ENCODE results near the gene SEMA4D. TPM values are rescaled to one million over a fixed set of nuclear protein-coding genes. Genes with fewer than 3 reads are reported as not detected.

The SEMA4D gene
- polyA plus RNA-seq, 1 donor from 2014 or later, result 34.0 TPM

DNA sequence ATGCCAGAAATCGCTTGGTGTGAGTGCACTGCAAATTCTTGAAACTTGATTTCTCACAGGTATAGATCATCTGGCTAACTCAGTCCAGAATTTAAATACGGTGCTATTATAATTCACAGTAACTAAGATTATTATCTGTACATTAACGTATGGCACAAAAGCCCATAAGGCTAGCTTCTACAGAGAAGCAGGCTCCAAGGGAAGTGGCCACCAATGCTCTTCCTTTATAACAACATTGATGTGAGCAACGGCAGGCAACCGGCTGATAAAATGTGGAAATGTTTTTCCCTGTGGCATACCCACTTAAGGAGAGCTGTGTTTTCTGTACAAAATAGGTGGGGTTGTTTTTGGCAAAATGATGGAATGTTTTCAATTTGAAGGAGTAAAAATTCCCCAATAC is 35.7 kb downstream of the SEMA4D start:
- Histone ChIP-seq H4K20me1 (ENCODE audit: insufficient read depth) (no peaks in the 10 kb centered on the region), H3K79me2 (replicated peaks; ENCODE audit: insufficient read depth, low read length) (peaks cover 59% of the 10 kb centered on the region), H3K27ac (ENCODE audit: low read length) (no peak overlapping the region), H3K27me3 (ENCODE audit: insufficient read depth, low read depth, low read length) (no peaks in the 10 kb centered on the region), H3K4me3 (ENCODE audit: low read length) (no peak overlapping the region), H3F3A (ENCODE audit: insufficient read depth, low read length, poor library complexity, severe bottlenecking) (no peaks in the 10 kb centered on the region), H3K9me2 (ENCODE audit: insufficient read depth, low read length) (no peaks in the 10 kb centered on the region), H3K9ac (ENCODE audit: low read length) (no peak overlapping the region), H3K9me3 (ENCODE audit: low read length) (no peaks in the 10 kb centered on the region), H2AFZ (ENCODE audit: low read depth, low read length) (no peak overlapping the region), H3K36me3 (ENCODE audit: insufficient read depth, low read length) (no peaks in the 10 kb centered on the region), H3K4me2 (ENCODE audit: low read length) (no peak overlapping the region)
- no peak for TF ChIP-seq EP300 (conservative IDR thresholded peaks at IDR 0.05; ENCODE audit: poor library complexity, severe bottlenecking)
- no peak for TF ChIP-seq TAF1 (IDR thresholded peaks at IDR 0.05; ENCODE audit: low read depth)
- no peak for TF ChIP-seq POLR2AphosphoS5 (IDR thresholded peaks at IDR 0.05)
- no peak for TF ChIP-seq SMC3 (conservative IDR thresholded peaks at IDR 0.05; ENCODE audit: poor library complexity)
- no peak for TF ChIP-seq RAD21 (conservative IDR thresholded peaks at IDR 0.05)
- TF ChIP-seq, protein P1, sequence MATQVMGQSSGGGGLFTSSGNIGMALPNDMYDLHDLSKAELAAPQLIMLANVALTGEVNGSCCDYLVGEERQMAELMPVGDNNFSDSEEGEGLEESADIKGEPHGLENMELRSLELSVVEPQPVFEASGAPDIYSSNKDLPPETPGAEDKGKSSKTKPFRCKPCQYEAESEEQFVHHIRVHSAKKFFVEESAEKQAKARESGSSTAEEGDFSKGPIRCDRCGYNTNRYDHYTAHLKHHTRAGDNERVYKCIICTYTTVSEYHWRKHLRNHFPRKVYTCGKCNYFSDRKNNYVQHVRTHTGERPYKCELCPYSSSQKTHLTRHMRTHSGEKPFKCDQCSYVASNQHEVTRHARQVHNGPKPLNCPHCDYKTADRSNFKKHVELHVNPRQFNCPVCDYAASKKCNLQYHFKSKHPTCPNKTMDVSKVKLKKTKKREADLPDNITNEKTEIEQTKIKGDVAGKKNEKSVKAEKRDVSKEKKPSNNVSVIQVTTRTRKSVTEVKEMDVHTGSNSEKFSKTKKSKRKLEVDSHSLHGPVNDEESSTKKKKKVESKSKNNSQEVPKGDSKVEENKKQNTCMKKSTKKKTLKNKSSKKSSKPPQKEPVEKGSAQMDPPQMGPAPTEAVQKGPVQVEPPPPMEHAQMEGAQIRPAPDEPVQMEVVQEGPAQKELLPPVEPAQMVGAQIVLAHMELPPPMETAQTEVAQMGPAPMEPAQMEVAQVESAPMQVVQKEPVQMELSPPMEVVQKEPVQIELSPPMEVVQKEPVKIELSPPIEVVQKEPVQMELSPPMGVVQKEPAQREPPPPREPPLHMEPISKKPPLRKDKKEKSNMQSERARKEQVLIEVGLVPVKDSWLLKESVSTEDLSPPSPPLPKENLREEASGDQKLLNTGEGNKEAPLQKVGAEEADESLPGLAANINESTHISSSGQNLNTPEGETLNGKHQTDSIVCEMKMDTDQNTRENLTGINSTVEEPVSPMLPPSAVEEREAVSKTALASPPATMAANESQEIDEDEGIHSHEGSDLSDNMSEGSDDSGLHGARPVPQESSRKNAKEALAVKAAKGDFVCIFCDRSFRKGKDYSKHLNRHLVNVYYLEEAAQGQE (IDR thresholded peaks at IDR 0.05; ENCODE audit: borderline replicate concordance), result no peak
- no peak for TF ChIP-seq MXI1 (conservative IDR thresholded peaks at IDR 0.05; ENCODE audit: poor library complexity, severe bottlenecking)
- TF ChIP-seq EZH2 (IDR thresholded peaks at IDR 0.05; ENCODE audit: borderline replicate concordance, insufficient read depth, low read length, poor library complexity, severe bottlenecking), result no peak
- TF ChIP-seq, protein P2, sequence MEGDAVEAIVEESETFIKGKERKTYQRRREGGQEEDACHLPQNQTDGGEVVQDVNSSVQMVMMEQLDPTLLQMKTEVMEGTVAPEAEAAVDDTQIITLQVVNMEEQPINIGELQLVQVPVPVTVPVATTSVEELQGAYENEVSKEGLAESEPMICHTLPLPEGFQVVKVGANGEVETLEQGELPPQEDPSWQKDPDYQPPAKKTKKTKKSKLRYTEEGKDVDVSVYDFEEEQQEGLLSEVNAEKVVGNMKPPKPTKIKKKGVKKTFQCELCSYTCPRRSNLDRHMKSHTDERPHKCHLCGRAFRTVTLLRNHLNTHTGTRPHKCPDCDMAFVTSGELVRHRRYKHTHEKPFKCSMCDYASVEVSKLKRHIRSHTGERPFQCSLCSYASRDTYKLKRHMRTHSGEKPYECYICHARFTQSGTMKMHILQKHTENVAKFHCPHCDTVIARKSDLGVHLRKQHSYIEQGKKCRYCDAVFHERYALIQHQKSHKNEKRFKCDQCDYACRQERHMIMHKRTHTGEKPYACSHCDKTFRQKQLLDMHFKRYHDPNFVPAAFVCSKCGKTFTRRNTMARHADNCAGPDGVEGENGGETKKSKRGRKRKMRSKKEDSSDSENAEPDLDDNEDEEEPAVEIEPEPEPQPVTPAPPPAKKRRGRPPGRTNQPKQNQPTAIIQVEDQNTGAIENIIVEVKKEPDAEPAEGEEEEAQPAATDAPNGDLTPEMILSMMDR (IDR thresholded peaks at IDR 0.05; ENCODE audit: poor library complexity, severe bottlenecking), result no peak

DNA sequence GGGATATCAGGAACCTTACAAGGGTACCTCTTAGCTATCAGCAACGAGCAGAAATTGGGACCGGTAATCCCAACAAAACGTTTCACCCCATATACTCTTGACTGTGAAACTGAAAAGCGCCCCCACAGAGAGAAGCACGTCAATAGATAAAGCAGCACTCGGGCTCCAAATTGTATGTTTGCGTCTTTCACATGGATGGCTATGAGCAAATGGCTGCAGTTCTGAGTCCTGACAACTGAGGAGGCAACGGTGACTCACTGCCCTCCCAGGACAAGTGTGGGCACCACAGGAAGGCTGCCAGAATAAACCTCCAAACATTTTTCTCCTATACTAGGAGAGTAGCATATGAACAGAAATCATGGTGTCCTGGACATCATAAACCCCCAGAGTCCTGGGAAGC is 36.6 kb downstream of the SEMA4D start:
- H3K4me2 ChIP-seq (ENCODE audit: low read length), result no peak overlapping the region
- TF ChIP-seq POLR2AphosphoS5 (IDR thresholded peaks at IDR 0.05) (no peak), TAF1 (IDR thresholded peaks at IDR 0.05; ENCODE audit: low read depth) (no peak), MXI1 (conservative IDR thresholded peaks at IDR 0.05; ENCODE audit: poor library complexity, severe bottlenecking) (no peak), SMC3 (conservative IDR thresholded peaks at IDR 0.05; ENCODE audit: poor library complexity) (no peak), EP300 (conservative IDR thresholded peaks at IDR 0.05; ENCODE audit: poor library complexity, severe bottlenecking) (no peak), RAD21 (conservative IDR thresholded peaks at IDR 0.05) (no peak), EZH2 (IDR thresholded peaks at IDR 0.05; ENCODE audit: borderline replicate concordance, insufficient read depth, low read length, poor library complexity, severe bottlenecking) (no peak)
- TF ChIP-seq, protein P2 (IDR thresholded peaks at IDR 0.05; ENCODE audit: poor library complexity, severe bottlenecking), result no peak
- TF ChIP-seq, protein P1 (IDR thresholded peaks at IDR 0.05; ENCODE audit: borderline replicate concordance), result no peak
- no peaks in the 10 kb centered on the region for H3K36me3 ChIP-seq (ENCODE audit: insufficient read depth, low read length)
- H3K9me3 ChIP-seq (ENCODE audit: low read length), result no peaks in the 10 kb centered on the region
- H3K9ac ChIP-seq (ENCODE audit: low read length), result no peak overlapping the region
- H3K9me2 ChIP-seq (ENCODE audit: insufficient read depth, low read length), result no peaks in the 10 kb centered on the region
- H4K20me1 ChIP-seq (ENCODE audit: insufficient read depth), result no peaks in the 10 kb centered on the region
- peaks cover 53% of the 10 kb centered on the region for H3K79me2 ChIP-seq (replicated peaks; ENCODE audit: insufficient read depth, low read length)
- no peak overlapping the region for H2AFZ ChIP-seq (ENCODE audit: low read depth, low read length)
- H3K4me3 ChIP-seq (ENCODE audit: low read length), result no peak overlapping the region
- no peak overlapping the region for H3K27ac ChIP-seq (ENCODE audit: low read length)
- no peaks in the 10 kb centered on the region for H3F3A ChIP-seq (ENCODE audit: insufficient read depth, low read length, poor library complexity, severe bottlenecking)
- H3K27me3 ChIP-seq (ENCODE audit: insufficient read depth, low read depth, low read length), result no peaks in the 10 kb centered on the region
